ENCODE measurements around the gene GMDS. TPM values are rescaled to one million over a fixed set of nuclear protein-coding genes. Genes with fewer than 3 reads are reported as not detected.

GMDS gene
- total and polyA plus RNA-seq, 2 experiments from 2014 or later, result 30.1 to 36.5 TPM

DNA sequence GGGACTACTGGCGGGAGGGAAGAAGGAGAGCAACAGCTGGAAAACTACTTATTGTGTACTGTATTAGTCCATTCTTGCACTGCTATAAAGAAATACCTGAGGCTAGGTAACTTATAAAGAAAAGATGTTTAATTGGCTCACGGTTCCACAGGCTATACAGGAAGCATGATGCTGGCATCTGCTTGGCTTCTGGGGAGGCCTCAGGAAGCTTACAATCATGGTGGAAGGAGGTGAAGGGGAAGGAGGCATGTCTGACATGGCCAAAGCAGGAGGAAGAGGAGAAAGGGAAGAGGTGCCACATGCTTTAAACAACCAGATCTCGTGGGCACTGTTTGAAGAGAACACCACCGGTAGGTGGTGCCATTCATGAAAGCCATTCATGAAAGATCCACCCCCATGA, 67.3 kb downstream of the GMDS start:
- Mint-ChIP-seq H3K4me1 (peaks cover 7% of the 10 kb centered on the region; the same call in 2 of the 3 replicates), H3K27ac (no peak overlapping the region), H3K4me3 (no peak overlapping the region), H3K9me3 (peaks cover 12% of the 10 kb centered on the region), H3K36me3 (ENCODE audit: low read depth) (peaks cover 4% of the 10 kb centered on the region; the same call in 2 of the 3 replicates), H3K27me3 (ENCODE audit: insufficient read depth, low read depth, poor library complexity) (peaks cover 1% of the 10 kb centered on the region)
- Histone ChIP-seq H3F3A (replicated peaks; ENCODE audit: low read depth) (no peaks in the 10 kb centered on the region), H3K9me2 (ENCODE audit: insufficient read depth) (no peaks in the 10 kb centered on the region), H3K4me1 (ENCODE audit: insufficient read depth) (no peaks in the 10 kb centered on the region), H3K36me3 (ENCODE audit: insufficient read depth) (no peaks in the 10 kb centered on the region), H2AFZ (no peak overlapping the region), H3K27me3 (ENCODE audit: insufficient read depth) (no peaks in the 10 kb centered on the region), H3K27ac (ENCODE audit: low read depth) (no peak overlapping the region), H3K4me2 (no peak overlapping the region), H3K4me3 (no peak overlapping the region), H3K79me2 (replicated peaks; ENCODE audit: insufficient read depth) (peaks cover 71% of the 10 kb centered on the region), H4K20me1 (replicated peaks; ENCODE audit: insufficient read depth) (no peaks in the 10 kb centered on the region)
- TF ChIP-seq NANOG (IDR thresholded peaks at IDR 0.05; ENCODE audit: borderline replicate concordance) (no peak), CREB1 (CRISPR knock-in tag; IDR thresholded peaks at IDR 0.05; ENCODE audit: low read depth) (no peak), POLR2AphosphoS5 (IDR thresholded peaks at IDR 0.05; ENCODE audit: low read depth) (no peak), EZH2phosphoT487 (IDR thresholded peaks at IDR 0.05; ENCODE audit: unreplicated experiment) (no peak), ZNF331 (CRISPR knock-in tag; IDR thresholded peaks at IDR 0.05; ENCODE audit: low read depth) (no peak), CTCF (conservative IDR thresholded peaks at IDR 0.05; ENCODE audit: low read depth in 2 of 2) (no peak), STAT1 (IDR thresholded peaks at IDR 0.05; ENCODE audit: unreplicated experiment) (no peak), ZNF114 (CRISPR knock-in tag; IDR thresholded peaks at IDR 0.05) (no peak), REST (IDR thresholded peaks at IDR 0.05; ENCODE audit: unreplicated experiment) (no peak), ETS1 (IDR thresholded peaks at IDR 0.05) (no peak), EZH2 (IDR thresholded peaks at IDR 0.05; ENCODE audit: low read depth, unreplicated experiment) (no peak), JUNB (IDR thresholded peaks at IDR 0.05; ENCODE audit: unreplicated experiment) (no peak)
- ATAC-seq (no peak), DNase-seq (ENCODE audit: low spot score) (no peak)
